GM12878 (cell line): ENCODE results near the gene PFKP. TPM values are rescaled to one million over a fixed set of nuclear protein-coding genes. Genes with fewer than 3 reads are reported as not detected.

Experiments
- ATAC-seq: fragments of 200-7000 bp; cut with Tn5 transposase; 3 replicates; pipeline ENCODE4 v1.9.1; 2020; ENCODE audit warnings: mild to moderate bottlenecking, moderate library complexity
- BruUV-seq: library from RNA; stranded (reverse); fragments of 400-500 nt; replicated peaks from 2 replicates; lab custom pipeline; 2021; lab: Mats Ljungman, UMichigan
- CTCF ChIA-PET: fragments of 300-600 bp; sonication (Branson Sonifier 250); formaldehyde crosslinking; extraction: SDS; loops from one replicate; lab custom pipeline; 2021; ENCODE audit warnings: inconsistent platforms; lab: Yijun Ruan, JAX
- POLR2A ChIA-PET: fragments of 350-600 bp; formaldehyde crosslinking; extraction: SDS; loops from one replicate; lab custom pipeline; 2021; ENCODE audit warnings: inconsistent platforms; lab: Charles Lee
- RAD21 ChIA-PET: fragments of 300-600 bp; sonication (Branson Sonifier 250); formaldehyde crosslinking; loops from one replicate; lab custom pipeline; 2023; ENCODE audit warnings: antibody characterized with exemption; ENCODE audit not compliant: unreplicated experiment; lab: Charles Lee
- SMC1A ChIA-PET: fragments of 300-600 bp; sonication (Branson Sonifier 250); formaldehyde crosslinking; loops from one replicate; lab custom pipeline; 2023; ENCODE audit not compliant: unreplicated experiment, uncharacterized antibody; lab: Charles Lee
- DNase-seq: peaks from one replicate; pipeline ENCODE4 v3.0.0-alpha.2; 2011; ENCODE audit warnings: low read depth, low spot score
- FAIRE-seq: peaks from 3 replicates; lab custom pipeline; 2011; peaks lifted over from hg19 to GRCh38; lab: Jason Lieb, UNC
- H2AFZ ChIP-seq: 2 replicates; pipeline ENCODE4 v1.6.0; 2011; ENCODE audit warnings: low read depth, low read length, control low read depth; ENCODE audit not compliant: control insufficient read depth
- H3K27ac ChIP-seq: 2 replicates; pipeline ENCODE4 v1.5.1; 2011; ENCODE audit warnings: control low read depth; ENCODE audit not compliant: control insufficient read depth, insufficient read depth
- H3K27me3 ChIP-seq, 2 experiments: replicated peaks in 1 of 2; 2 replicates each; pipeline versions ENCODE4 v1.6.0 to v1.6.1; 2011; ENCODE audit warnings: low read length in 1 of 2; ENCODE audit not compliant: control insufficient read depth in 2 of 2, insufficient read depth in 2 of 2
- H3K36me3 ChIP-seq, 2 experiments: 2 replicates each; pipeline ENCODE4 v1.5.1; 2011; ENCODE audit warnings: low read length in 1 of 2; ENCODE audit not compliant: control insufficient read depth in 2 of 2, insufficient read depth in 2 of 2
- H3K4me1 ChIP-seq: 2 replicates; pipeline ENCODE4 v1.6.1; 2011; ENCODE audit warnings: mild to moderate bottlenecking, low read length, moderate library complexity, mixed read lengths; ENCODE audit not compliant: control insufficient read depth, insufficient read depth
- H3K4me2 ChIP-seq: 2 replicates; pipeline ENCODE4 v1.6.0; 2011; ENCODE audit warnings: control low read depth; ENCODE audit not compliant: control insufficient read depth, insufficient read depth
- H3K4me3 ChIP-seq: fragments of 200-600 bp; sonication (generic); 2 replicates; pipeline ENCODE4 v1.5.1; 2016
- H3K79me2 ChIP-seq: 2 replicates; pipeline ENCODE4 v1.6.0; 2011; ENCODE audit warnings: low read length; ENCODE audit not compliant: control insufficient read depth, insufficient read depth
- H3K9ac ChIP-seq: 2 replicates; pipeline ENCODE4 v1.8.0; 2011; ENCODE audit warnings: low read length, control low read depth, mixed read lengths; ENCODE audit not compliant: control insufficient read depth, insufficient read depth
- H3K9me3 ChIP-seq: replicated peaks from 3 replicates; pipeline ENCODE4 v1.5.1; 2011; ENCODE audit warnings: mild to moderate bottlenecking, low read length; ENCODE audit not compliant: control insufficient read depth, insufficient read depth
- H4K20me1 ChIP-seq: 2 replicates; pipeline ENCODE4 v1.6.0; 2011; ENCODE audit not compliant: control insufficient read depth, insufficient read depth
- MXI1 ChIP-seq: fragments of 150-350 bp; IDR thresholded peaks from 2 replicates; pipeline ENCODE4 v1.6.1; 2011; ENCODE audit warnings: low read depth, mild to moderate bottlenecking, inconsistent platforms, low read length, improper control_type of control experiment
- NBN ChIP-seq: fragments of 450-650 bp; IDR thresholded peaks from 2 replicates; pipeline ENCODE4 v1.6.1; 2016
- PML ChIP-seq: IDR thresholded peaks from 2 replicates; pipeline ENCODE4 v1.6.1; 2012; ENCODE audit warnings: low read length, inconsistent platforms
- POLR2AphosphoS2 ChIP-seq: IDR thresholded peaks from 2 replicates; pipeline ENCODE4 v1.6.1; 2011; ENCODE audit warnings: low read depth, mild to moderate bottlenecking, low read length, improper control_type of control experiment, moderate library complexity
- SMAD1 ChIP-seq: fragments of 450-650 bp; IDR thresholded peaks from 2 replicates; pipeline ENCODE4 v1.6.1; 2018; ENCODE audit warnings: mild to moderate bottlenecking, low read depth; ENCODE audit not compliant: partially characterized antibody
- SMAD5 ChIP-seq: IDR thresholded peaks from 2 replicates; pipeline ENCODE4 v1.6.1; 2016; ENCODE audit warnings: antibody characterized with exemption, low read depth
- SRF ChIP-seq, 2 experiments: IDR thresholded peaks; 2 replicates each; pipeline ENCODE4 v1.6.1; 2011; ENCODE audit warnings: low read depth in 2 of 2, low read length in 2 of 2, mild to moderate bottlenecking in 1 of 2, moderate library complexity in 1 of 2
- WGBS: methylation state at CpG from one replicate; pipeline ENCODE4 v1.1.6; 2016; ENCODE audit warnings: low lambda C conversion rate; ENCODE audit not compliant: insufficient replicate concordance, insufficient coverage; ENCODE audit errors: missing lambda C conversion rate; 5-methylcytosine and 5-hydroxymethylcytosine counted together
- in situ Hi-C: fragments of 300-500 bp; cut with MboI; formaldehyde crosslinking; loops from 9 replicates; pipeline ENCODE4 v1.14.3; 2018; ENCODE audit warnings: mixed read lengths
- intact Hi-C: fragments of 100-400 bp; cut with micrococcal nuclease; formaldehyde crosslinking; loops from one replicate; pipeline ENCODE4 v1.14.2; 2022; ENCODE audit not compliant: unreplicated experiment
- polyA plus RNA-seq, 11 experiments: library from polyadenylated mRNA; depleted of rRNA in 4 of 11; unstranded in 6 of 11; stranded (reverse) in 5 of 11; fragments of >200 nt; fragmentation: Nextera tagmentation in 4 of 11; fragmentation: Illumina TruSeq in 1 of 11; extraction: Ambion mirVana in 4 of 11; extraction: Trizol in 1 of 11; gene quantifications; 1 replicate in 1 of 11; 2 replicates in 10 of 11; pipeline versions ENCODE4 v1.2.1 to v1.2.3, GENCODE V29; 2011 to 2016; ENCODE audit warnings: inconsistent platforms in 2 of 11, missing spikeins in 2 of 11, low read depth in 1 of 11
- total RNA-seq, 4 experiments: library from RNA; depleted of rRNA in 3 of 4; stranded (reverse); fragments of >200 nt in 3 of 4; fragmentation: Illumina TruSeq in 1 of 4; extraction: Trizol in 1 of 4; gene quantifications; 2 replicates each; pipeline versions ENCODE4 v1.2.1 to v1.2.3, GENCODE V29; 2013 to 2021
- TF ChIP-seq, protein P1 (sequence below): fragments of 450-650 bp; IDR thresholded peaks from 2 replicates; pipeline ENCODE4 v1.6.1; 2016; ENCODE audit warnings: mild to moderate bottlenecking
- TF ChIP-seq, protein P2 (sequence below): IDR thresholded peaks from 2 replicates; pipeline ENCODE4 v1.6.1; 2011; ENCODE audit warnings: low read depth, mild to moderate bottlenecking, low read length, moderate library complexity, borderline replicate concordance; ENCODE audit errors: extremely low read depth

The PFKP gene
- total and polyA plus RNA-seq, 10 of the 15 experiments (the other 5 are each of a cell fraction or from before 2014, with no cell fraction given), result 27.0 to 145 (median 95.7) TPM

DNA sequence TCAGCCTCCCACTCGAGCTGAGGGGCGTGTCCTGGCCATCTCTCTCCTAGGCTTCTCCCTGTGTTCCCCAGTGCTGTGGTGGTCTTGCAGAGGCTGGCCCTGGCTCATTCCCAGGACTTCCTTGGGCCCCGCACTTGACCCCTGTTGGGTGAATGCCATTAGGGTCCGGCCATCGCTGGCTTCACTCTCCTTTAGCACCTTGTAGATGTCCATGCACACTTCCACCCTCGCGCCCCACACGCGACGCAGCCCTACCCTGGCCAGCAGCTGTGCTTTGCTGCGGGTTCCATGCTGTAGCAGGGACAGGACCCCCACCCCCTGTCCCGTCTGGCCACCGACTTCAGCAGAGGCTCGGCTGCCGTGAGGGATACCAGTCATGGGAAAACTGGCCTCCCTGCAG is 58.9 kb downstream of the PFKP start:
- BruUV-seq, result no TSS peak
- in situ Hi-C loops, result no loop called here

DNA sequence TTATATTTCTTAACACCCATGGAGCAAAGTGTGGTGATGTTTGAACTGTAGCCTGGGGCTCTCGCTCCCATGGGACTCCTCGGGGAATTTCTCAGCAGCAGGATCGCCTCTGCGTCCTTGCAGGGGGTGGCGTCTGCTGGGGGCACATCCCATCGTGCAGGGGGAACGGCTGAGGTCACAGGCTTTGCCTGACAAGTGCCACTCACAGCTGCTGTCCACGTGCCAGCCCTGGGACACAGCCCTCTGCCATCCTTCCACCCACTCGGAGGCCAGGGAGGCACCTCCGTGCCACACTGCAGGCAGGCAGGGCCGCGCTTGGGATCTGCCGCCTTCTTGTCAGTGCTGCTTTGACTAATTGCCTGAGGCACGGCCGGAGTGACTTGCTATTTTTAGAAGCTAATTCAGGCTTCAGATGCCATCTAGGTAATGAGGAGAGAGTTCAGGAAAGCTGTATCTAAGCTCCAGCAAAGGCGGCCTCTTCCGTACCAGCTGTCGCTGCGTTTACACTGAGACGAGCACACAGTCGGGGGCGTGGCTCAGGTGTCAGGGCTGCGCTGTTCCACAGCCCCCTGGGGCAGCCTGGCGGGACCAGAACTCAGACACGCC is 59.5 kb downstream of the PFKP start:
- Histone ChIP-seq H3K36me3 (peaks cover 31 to 39% of the 10 kb centered on the region in 2 experiments), H3K27me3 (no peaks in the 10 kb centered on the region), H3K9ac (no peak overlapping the region), H3K4me2 (no peak overlapping the region), H3K4me3 (no peak overlapping the region), H3K79me2 (no peaks in the 10 kb centered on the region), H3K4me1 (no peaks in the 10 kb centered on the region), H3K27ac (no peak overlapping the region), H3K9me3 (no peaks in the 10 kb centered on the region), H2AFZ (no peak overlapping the region), H4K20me1 (no peaks in the 10 kb centered on the region)
- SMC1A ChIA-PET, result no interaction called here
- 75% methylated on average over 25 of the region's 25 CpGs for WGBS
- TF ChIP-seq SRF (IDR thresholded peaks at IDR 0.05; ENCODE audit: low read depth in 2 of 2, low read length in 2 of 2), result no peak
- TF ChIP-seq, protein P1, sequence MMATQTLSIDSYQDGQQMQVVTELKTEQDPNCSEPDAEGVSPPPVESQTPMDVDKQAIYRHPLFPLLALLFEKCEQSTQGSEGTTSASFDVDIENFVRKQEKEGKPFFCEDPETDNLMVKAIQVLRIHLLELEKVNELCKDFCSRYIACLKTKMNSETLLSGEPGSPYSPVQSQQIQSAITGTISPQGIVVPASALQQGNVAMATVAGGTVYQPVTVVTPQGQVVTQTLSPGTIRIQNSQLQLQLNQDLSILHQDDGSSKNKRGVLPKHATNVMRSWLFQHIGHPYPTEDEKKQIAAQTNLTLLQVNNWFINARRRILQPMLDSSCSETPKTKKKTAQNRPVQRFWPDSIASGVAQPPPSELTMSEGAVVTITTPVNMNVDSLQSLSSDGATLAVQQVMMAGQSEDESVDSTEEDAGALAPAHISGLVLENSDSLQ, result no peak
- TF ChIP-seq, protein P2, sequence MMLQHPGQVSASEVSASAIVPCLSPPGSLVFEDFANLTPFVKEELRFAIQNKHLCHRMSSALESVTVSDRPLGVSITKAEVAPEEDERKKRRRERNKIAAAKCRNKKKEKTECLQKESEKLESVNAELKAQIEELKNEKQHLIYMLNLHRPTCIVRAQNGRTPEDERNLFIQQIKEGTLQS, result no peak
- TF ChIP-seq NBN, result no peak
- TF ChIP-seq MXI1, result no peak
- TF ChIP-seq SMAD1, result no peak
- TF ChIP-seq SMAD5, result no peak
- no peak for FAIRE-seq
- RAD21 ChIA-PET, result no interaction called here
- intact Hi-C loops, result no loop called here
- no peak for DNase-seq
- CTCF ChIA-PET, result no interaction called here
- no peak for ATAC-seq
- BruUV-seq, result no TSS peak
- in situ Hi-C loops, result no loop called here
- POLR2A ChIA-PET, result no interaction called here

More for the DNA sequence above, 58.9 kb downstream of the PFKP start:
- TF ChIP-seq POLR2AphosphoS2, result peak; percentile 24
- no peak for TF ChIP-seq PML
- ChIA-PET CTCF (no interaction called here), POLR2A (no interaction called here), RAD21 (no interaction called here), SMC1A (no interaction called here)
- H3K9me3 ChIP-seq, result no peaks in the 10 kb centered on the region
- H2AFZ ChIP-seq, result no peak overlapping the region
- H3K27ac ChIP-seq, result no peak overlapping the region
- no peaks in the 10 kb centered on the region for H4K20me1 ChIP-seq
- ATAC-seq, result no peak
- H3K4me2 ChIP-seq, result no peak overlapping the region
- no peak for DNase-seq
- peaks cover 31 to 39% of the 10 kb centered on the region in 2 experiments for H3K36me3 ChIP-seq
- no peaks in the 10 kb centered on the region for H3K79me2 ChIP-seq
- no peaks in the 10 kb centered on the region for H3K4me1 ChIP-seq
- H3K27me3 ChIP-seq, result no peaks in the 10 kb centered on the region
- H3K4me3 ChIP-seq, result no peak overlapping the region
- no peak for FAIRE-seq
- intact Hi-C loops, result no loop called here
- no peak overlapping the region for H3K9ac ChIP-seq
- 97% methylated on average over 12 of the region's 15 CpGs for WGBS
